Measurements from ENCODE around the gene KLF16.

- no peak for TF ChIP-seq CTCF (IDR thresholded peaks at IDR 0.05)
- TF ChIP-seq POLR2A (IDR thresholded peaks at IDR 0.05), result no peak
Measured at GRCh38 chr19:1829958-1830357, 33.4 kb downstream of the KLF16 start.

Measured in thyroid gland (tissue), 4 donors.